Transverse colon (tissue), 4 donors: ENCODE measurements around the gene TSPAN10.

Experiments
- POLR2AphosphoS5 ChIP-seq, 3 donors: sonication (generic); formaldehyde crosslinking; IDR thresholded peaks; one replicate each; pipeline ENCODE4 v1.6.1; 2016; ENCODE audit warnings: antibody characterized with exemption in 3 of 3
- TF ChIP-seq, protein P1 (sequence below), 5 experiments: fragments of 200-600 bp in 3 of 5; fragments of 450-650 bp in 2 of 5; sonication (generic) in 3 of 5; IDR thresholded peaks; 1 replicate in 2 of 5; 2 replicates in 3 of 5; pipeline ENCODE4 v1.5.1; 2016 to 2017; ENCODE audit warnings: antibody characterized with exemption in 5 of 5, inconsistent platforms in 3 of 5, mild to moderate bottlenecking in 2 of 5, moderate library complexity in 1 of 5

DNA sequence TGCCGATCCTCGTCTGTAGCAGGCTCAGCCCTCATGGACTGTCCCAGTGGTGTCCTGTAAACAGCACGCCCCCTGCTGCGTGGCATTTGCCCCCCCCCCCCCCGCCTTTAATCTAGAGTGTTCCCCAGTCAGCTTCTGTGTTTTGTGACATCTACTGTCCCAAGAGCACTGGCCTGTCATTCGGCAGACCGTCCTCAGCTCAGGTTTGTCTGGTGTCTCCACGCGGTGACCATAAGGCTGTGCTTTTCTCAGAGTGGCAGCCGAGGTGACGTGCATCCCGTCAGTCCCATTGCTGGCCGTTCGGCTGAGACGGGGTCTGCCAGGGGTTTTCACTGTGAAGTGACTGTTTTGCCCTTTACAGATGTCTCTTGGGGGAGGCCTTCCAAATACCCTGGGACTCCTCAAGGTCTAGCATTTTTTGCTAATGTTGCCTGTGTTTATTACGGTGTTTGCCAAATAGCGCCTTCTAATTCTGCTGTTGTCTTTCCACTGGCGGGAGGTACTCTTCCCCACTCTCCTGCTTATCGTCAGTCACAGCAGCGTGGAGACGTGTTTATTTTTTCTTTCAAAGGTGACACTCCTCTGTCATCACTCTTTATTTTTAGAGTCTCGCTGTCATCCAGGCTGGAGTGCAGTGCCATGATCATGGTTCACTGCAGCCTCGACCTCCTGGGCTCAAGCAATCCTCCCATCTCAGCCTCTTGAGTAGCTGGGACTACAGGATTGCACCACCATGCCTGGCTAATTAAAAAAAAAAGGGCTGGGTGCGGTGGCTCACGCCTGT is 60.5 kb downstream of the TSPAN10 start:
- no peak for TF ChIP-seq POLR2AphosphoS5 (IDR thresholded peaks at IDR 0.05)
- TF ChIP-seq, protein P1, sequence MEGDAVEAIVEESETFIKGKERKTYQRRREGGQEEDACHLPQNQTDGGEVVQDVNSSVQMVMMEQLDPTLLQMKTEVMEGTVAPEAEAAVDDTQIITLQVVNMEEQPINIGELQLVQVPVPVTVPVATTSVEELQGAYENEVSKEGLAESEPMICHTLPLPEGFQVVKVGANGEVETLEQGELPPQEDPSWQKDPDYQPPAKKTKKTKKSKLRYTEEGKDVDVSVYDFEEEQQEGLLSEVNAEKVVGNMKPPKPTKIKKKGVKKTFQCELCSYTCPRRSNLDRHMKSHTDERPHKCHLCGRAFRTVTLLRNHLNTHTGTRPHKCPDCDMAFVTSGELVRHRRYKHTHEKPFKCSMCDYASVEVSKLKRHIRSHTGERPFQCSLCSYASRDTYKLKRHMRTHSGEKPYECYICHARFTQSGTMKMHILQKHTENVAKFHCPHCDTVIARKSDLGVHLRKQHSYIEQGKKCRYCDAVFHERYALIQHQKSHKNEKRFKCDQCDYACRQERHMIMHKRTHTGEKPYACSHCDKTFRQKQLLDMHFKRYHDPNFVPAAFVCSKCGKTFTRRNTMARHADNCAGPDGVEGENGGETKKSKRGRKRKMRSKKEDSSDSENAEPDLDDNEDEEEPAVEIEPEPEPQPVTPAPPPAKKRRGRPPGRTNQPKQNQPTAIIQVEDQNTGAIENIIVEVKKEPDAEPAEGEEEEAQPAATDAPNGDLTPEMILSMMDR (IDR thresholded peaks at IDR 0.05): no peak
